Measurements from ENCODE around the gene NTNG1.

DNA sequence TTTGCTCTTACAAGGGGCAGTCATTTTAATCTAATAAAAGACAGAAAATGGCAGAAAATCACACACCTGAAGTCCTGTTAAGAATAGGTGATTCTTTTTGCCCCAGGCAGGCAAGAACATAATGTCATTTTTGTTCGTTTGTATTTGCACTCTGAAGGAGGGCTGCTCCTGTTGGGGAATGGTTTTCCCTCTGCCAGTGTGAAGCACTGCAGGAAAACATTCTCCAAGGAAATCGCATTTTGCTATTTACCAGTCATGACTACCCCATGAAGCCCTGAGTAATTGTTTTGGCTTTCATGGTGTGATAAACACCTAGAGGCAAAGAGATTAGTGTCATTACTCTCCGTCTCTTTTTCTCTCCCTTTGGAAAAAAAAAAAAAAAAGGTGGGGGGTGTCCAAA, 345.5 kb downstream of the NTNG1 start:
- TF ChIP-seq CTCF (IDR thresholded peaks at IDR 0.05; ENCODE audit: borderline replicate concordance, extremely low read depth, low read length, poor library complexity, severe bottlenecking): no peak
- no peak for TF ChIP-seq EZH2 (IDR thresholded peaks at IDR 0.05; ENCODE audit: borderline replicate concordance, low read depth, low read length, severe bottlenecking)

Data from DND-41 (cell line).